ENCODE results near the gene WFIKKN2. TPM values are rescaled to one million over a fixed set of nuclear protein-coding genes. Genes with fewer than 3 reads are reported as not detected.
"Not testable (repeated sequence)": the region's sequence is repeated elsewhere in the genome, so short reads cannot be mapped to it uniquely, and the experiment has no call there.

WFIKKN2 gene
- total RNA-seq, 1 experiment from 2014 or later: not detected

DNA sequence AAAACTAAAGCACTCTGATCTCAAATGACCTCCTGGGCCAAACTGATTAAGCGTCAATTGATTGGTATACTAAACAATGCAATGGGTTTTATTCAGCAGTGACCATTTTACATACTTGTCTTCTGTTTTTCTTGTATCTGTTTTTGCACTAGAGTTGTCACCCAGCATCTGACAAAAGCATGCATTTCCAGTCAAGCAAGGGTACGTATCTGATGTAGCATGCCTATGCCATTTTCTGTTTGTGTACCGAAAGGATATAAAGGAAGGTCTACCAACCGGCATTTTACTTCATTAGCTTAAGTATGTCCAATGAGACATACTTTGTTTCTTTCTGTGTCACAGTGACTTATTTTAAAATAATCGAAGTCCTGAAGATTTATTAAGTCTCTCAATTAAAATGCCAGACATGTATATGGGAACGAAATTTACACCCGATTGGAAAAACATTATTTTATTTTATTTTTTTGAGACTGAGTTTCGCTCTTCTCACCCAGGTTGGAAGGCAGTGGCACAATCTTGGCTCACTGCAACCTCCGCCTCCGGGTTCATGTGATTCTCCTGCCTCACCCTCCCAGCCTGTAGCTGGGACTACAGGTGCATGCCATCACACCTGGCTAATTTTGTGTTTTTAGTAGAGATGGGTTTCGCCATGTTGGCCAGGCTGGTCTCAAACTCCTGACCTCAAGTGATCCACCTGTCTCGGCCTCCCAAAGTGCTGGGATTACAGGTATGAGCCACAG, 23.3 kb downstream of the WFIKKN2 start:
- Histone ChIP-seq H3K36me3 (ENCODE audit: low read depth, low read length) (peaks cover 20% of the 10 kb centered on the region), H3K9ac (ENCODE audit: low read length) (no peak overlapping the region), H3K9me3 (ENCODE audit: low read length) (no peaks in the 10 kb centered on the region), H3K27ac (ENCODE audit: low read length) (no peak overlapping the region), H3K4me3 (ENCODE audit: low read length) (no peak overlapping the region), H3K79me2 (ENCODE audit: low read length) (peaks cover 16% of the 10 kb centered on the region), H3F3A (ENCODE audit: low read length, unreplicated experiment) (no peaks in the 10 kb centered on the region), H3K27me3 (ENCODE audit: low read length) (no peaks in the 10 kb centered on the region), H3K9me2 (replicated peaks; ENCODE audit: low read length) (no peaks in the 10 kb centered on the region), H3K4me1 (ENCODE audit: insufficient read depth, low read length) (peaks cover 14% of the 10 kb centered on the region; the same call in 1 of the 2 replicates), H3K4me2 (ENCODE audit: low read length) (no peak overlapping the region), H2AFZ (ENCODE audit: low read length) (no peak overlapping the region), H4K20me1 (ENCODE audit: low read length) (peaks cover 20% of the 10 kb centered on the region)
- POLR2A ChIA-PET (ENCODE audit: unreplicated experiment): interaction anchor here (0.6 kb wide), 1 partner anchor 56 kb away, joined by 3 read pairs; no protein-coding TSS in a partner anchor
- intact Hi-C loops (cut with micrococcal nuclease): no loop called here
- CTCF ChIA-PET: interaction anchor here (1.3 kb wide), 1 partner anchor 91 kb away, joined by 3 read pairs; no protein-coding TSS in a partner anchor
- no peak for DNase-seq
- ATAC-seq: no peak
- no TSS peak for BruUV-seq (replicated peaks)
- TF ChIP-seq EZH2phosphoT487 (IDR thresholded peaks at IDR 0.05; ENCODE audit: borderline replicate concordance, low read length) (no peak), CTCF (conservative IDR thresholded peaks at IDR 0.05; ENCODE audit: low read depth, low read length) (no peak), EZH2 (IDR thresholded peaks at IDR 0.05; ENCODE audit: low read length, unreplicated experiment) (no peak)

- H3K9ac ChIP-seq (ENCODE audit: low read length); H2AFZ ChIP-seq (ENCODE audit: low read length); H3K9me2 ChIP-seq (replicated peaks; ENCODE audit: low read length); H3K27ac ChIP-seq (ENCODE audit: low read length); H3K4me2 ChIP-seq (ENCODE audit: low read length); BruUV-seq (replicated peaks); ATAC-seq; H3K27me3 ChIP-seq (ENCODE audit: low read length); POLR2A ChIA-PET (ENCODE audit: unreplicated experiment); H3K4me3 ChIP-seq (ENCODE audit: low read length); H3F3A ChIP-seq (ENCODE audit: low read length, unreplicated experiment); DNase-seq; H3K9me3 ChIP-seq (ENCODE audit: low read length); intact Hi-C loops (cut with micrococcal nuclease): not testable (repeated sequence)
- CTCF ChIA-PET: interaction anchor here (1.2 to 1.3 kb wide), 2 partner anchors 90 to 97 kb away, joined by 3 to 4 read pairs; no protein-coding TSS in a partner anchor
- Histone ChIP-seq H3K79me2 (ENCODE audit: low read length) (peaks cover 26% of the 10 kb centered on the region), H4K20me1 (ENCODE audit: low read length) (peaks cover 31% of the 10 kb centered on the region), H3K36me3 (ENCODE audit: low read depth, low read length) (peaks cover 22% of the 10 kb centered on the region), H3K4me1 (ENCODE audit: insufficient read depth, low read length) (peaks cover 24% of the 10 kb centered on the region)
Measured at GRCh38 chr17:50859727-50860126, 24.3 kb downstream of the WFIKKN2 start.

- ChIA-PET POLR2A (ENCODE audit: unreplicated experiment) (no interaction called here), CTCF (no interaction called here)
- H3K79me2 ChIP-seq (ENCODE audit: low read length): peaks cover 40% of the 10 kb centered on the region
- no peak overlapping the region for H3K9ac ChIP-seq (ENCODE audit: low read length)
- no peak overlapping the region for H3K4me3 ChIP-seq (ENCODE audit: low read length)
- no peaks in the 10 kb centered on the region for H3K9me3 ChIP-seq (ENCODE audit: low read length)
- H3K27me3 ChIP-seq (ENCODE audit: low read length): no peaks in the 10 kb centered on the region
- H2AFZ ChIP-seq (ENCODE audit: low read length): no peak overlapping the region
- ATAC-seq: no peak
- H3K9me2 ChIP-seq (replicated peaks; ENCODE audit: low read length): no peaks in the 10 kb centered on the region
- no peak overlapping the region for H3K4me2 ChIP-seq (ENCODE audit: low read length)
- peaks cover 5% of the 10 kb centered on the region for H3F3A ChIP-seq (ENCODE audit: low read length, unreplicated experiment)
- intact Hi-C loops (cut with micrococcal nuclease): no loop called here
- H3K27ac ChIP-seq (ENCODE audit: low read length): no peak overlapping the region
- peaks cover 24% of the 10 kb centered on the region for H3K4me1 ChIP-seq (ENCODE audit: insufficient read depth, low read length)
- DNase-seq: no peak
- no TSS peak for BruUV-seq (replicated peaks)
- H3K36me3 ChIP-seq (ENCODE audit: low read depth, low read length): peaks cover 22% of the 10 kb centered on the region
- no peak for TF ChIP-seq CTCF (conservative IDR thresholded peaks at IDR 0.05; ENCODE audit: low read depth, low read length)
- no peak for TF ChIP-seq EZH2phosphoT487 (IDR thresholded peaks at IDR 0.05; ENCODE audit: borderline replicate concordance, low read length)
- no peak for TF ChIP-seq EZH2 (IDR thresholded peaks at IDR 0.05; ENCODE audit: low read length, unreplicated experiment)
- peaks cover 37% of the 10 kb centered on the region for H4K20me1 ChIP-seq (ENCODE audit: low read length)
Measured at GRCh38 chr17:50861334-50861676, 25.9 kb downstream of the WFIKKN2 start.

Data from PC-3 (cell line).